Measurements from ENCODE around the gene HLX.

Gene HLX

GRCh38 chr1:220879076-220879508 is at the start of gene HLX:
Gene HLX, plus strand, starts transcription at chr1:220879443. Its CDS starts 415 bp downstream, at chr1:220879858.
- peak; percentile 96 for DNase-seq

- no peak for DNase-seq
These were observed 45.8 kb upstream of the HLX start for GRCh38 chr1:220833436-220833835.

GRCh38 chr1:220834155-220834870 is 44.9 kb upstream of the HLX start:
- DNase-seq = no peak

GRCh38 chr1:220838578-220838977 is 40.7 kb upstream of the HLX start:
- no peak for DNase-seq

GRCh38 chr1:220839474-220839873 is 39.8 kb upstream of the HLX start:
- no peak for DNase-seq

GRCh38 chr1:220841293-220841692 is 38.0 kb upstream of the HLX start:
- no peak for DNase-seq

GRCh38 chr1:220843481-220844011 is 35.7 kb upstream of the HLX start:
- peak; percentile 78 for DNase-seq

GRCh38 chr1:220852408-220852807 is 26.8 kb upstream of the HLX start:
- DNase-seq = no peak

GRCh38 chr1:220872296-220872695 is 6.9 kb upstream of the HLX start:
- no peak for DNase-seq

GRCh38 chr1:220873087-220873486 is 6.2 kb upstream of the HLX start:
- no peak for DNase-seq

GRCh38 chr1:220873868-220874655 is 5.2 kb upstream of the HLX start:
- peak; percentile 75 for DNase-seq

- DNase-seq = no peak
These were observed 4.0 kb upstream of the HLX start for GRCh38 chr1:220875260-220875659.

GRCh38 chr1:220876511-220877376 is 2.5 kb upstream of the HLX start:
- no peak for DNase-seq

- no peak for DNase-seq
These were observed 1.7 kb upstream of the HLX start for GRCh38 chr1:220877377-220878095.

GRCh38 chr1:220878191-220879075 is 810 bp upstream of the HLX start:
- no peak for DNase-seq

GRCh38 chr1:220879509-220880361 is 492 bp downstream of the HLX start:
- peak; percentile 55 for DNase-seq

GRCh38 chr1:220880362-220880670 is 1.1 kb downstream of the HLX start:
- DNase-seq = no peak

GRCh38 chr1:220880726-220881506 is 1.7 kb downstream of the HLX start:
- peak; percentile 69 for DNase-seq

GRCh38 chr1:220882061-220882891 is 3.0 kb downstream of the HLX start:
- no peak for DNase-seq
